GM21619 (cell line): ENCODE results near the gene SLC25A43.
"Not testable (repeated sequence)": the region's sequence is repeated elsewhere in the genome, so short reads cannot be mapped to it uniquely, and the experiment has no call there.

Experiments used
- ATAC-seq: cut with Tn5 transposase; IDR thresholded peaks from one replicate; pipeline ENCODE4 v1.9.1; 2021; ENCODE audit not compliant: unreplicated experiment

SLC25A43 gene

DNA sequence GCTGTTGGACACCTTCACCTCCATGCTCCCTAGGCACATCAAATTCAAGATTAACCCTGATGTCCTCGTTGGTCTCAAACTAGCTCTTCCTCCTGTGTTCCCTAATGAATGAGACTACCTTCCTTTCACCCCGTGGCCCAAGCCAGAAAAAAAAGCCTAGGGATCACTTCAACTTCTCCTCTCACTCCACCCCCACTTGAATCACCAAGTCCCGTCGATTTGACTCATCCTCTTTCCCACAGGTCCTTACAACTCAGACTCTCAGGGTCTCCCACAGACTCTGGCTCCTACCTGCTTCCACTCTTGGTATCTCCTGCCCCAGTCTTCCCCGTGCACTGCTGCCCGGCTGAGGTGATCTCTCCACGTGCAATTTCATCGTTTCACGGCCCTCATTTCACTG lies 8.5 kb downstream of the SLC25A43 start:
- ATAC-seq = no peak

DNA sequence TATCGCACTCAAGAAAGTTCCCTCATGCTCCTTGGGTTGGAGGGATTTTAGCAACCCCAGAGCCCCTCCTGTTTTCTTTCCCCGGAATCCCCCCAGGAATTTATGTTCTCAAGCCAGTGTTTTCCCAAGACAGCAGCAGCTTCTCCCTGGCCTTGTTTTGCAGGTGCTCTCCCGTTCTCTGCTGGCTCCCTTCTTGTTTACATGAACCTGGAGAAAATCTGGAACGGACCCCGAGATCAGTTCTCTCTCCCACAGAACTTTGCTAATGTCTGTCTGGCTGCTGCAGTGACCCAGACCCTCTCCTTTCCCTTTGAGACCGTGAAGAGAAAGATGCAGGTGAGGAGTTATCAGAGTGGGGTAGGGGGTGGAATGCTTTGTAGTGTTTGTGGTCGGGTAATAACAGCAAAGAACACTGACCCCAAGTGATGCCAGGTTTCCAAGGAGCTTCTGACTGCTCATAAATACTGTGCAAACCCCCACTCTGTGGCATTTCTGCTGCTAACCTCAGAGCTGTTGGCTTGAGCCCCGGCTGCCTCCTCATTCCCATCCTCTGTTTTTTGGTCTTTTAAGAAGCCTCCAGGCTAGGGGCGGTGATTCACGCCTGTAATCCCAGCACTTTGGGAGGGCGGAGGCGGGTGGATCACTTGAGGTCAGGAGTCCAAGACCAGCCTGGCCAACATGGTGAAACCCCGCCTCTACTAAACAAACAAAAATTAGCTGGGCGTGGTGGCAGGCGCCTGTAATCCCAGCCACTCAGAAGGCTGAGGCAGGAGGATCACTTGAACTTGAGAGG lies 11.1 kb downstream of the SLC25A43 start:
- ATAC-seq = no peak

DNA sequence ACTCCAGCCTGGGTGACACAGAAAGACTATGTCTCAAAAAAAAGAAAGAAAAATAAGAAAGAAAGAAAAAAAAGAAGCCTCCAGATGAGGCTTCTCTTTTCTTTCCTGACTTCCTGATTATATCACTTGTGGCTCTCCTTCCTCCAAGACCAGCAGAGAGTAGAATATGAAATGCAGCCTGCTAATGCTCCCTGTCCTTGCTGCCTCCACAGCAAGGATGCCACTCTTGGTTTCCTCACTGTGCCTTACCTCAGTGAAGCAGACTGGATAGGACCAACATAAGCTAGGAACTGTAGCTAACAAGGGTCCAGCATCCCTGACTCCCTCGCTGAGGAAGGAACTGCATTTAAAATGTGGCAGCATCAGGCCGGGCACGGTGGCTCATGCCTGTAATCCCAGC lies 11.7 kb downstream of the SLC25A43 start:
- no peak for ATAC-seq

DNA sequence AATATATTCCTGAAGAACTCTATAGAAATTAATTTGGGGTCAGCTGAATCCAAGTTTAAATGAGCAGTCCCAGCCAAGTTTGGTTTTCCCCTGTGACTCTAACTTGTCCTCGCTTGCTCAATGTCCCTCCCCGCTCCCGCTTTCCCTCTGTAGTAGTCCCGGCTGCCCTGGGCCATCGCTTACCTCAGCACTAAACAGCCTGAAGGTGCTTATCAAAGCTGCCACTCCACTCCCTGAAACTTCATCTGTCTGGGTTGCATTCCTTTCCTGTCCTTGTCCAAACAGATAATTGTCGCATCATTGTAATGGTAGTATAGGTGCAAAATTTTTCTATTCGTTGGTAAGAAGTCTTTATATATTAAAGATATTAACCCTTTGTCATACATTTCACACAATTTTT lies 12.8 kb downstream of the SLC25A43 start:
- ATAC-seq = no peak

DNA sequence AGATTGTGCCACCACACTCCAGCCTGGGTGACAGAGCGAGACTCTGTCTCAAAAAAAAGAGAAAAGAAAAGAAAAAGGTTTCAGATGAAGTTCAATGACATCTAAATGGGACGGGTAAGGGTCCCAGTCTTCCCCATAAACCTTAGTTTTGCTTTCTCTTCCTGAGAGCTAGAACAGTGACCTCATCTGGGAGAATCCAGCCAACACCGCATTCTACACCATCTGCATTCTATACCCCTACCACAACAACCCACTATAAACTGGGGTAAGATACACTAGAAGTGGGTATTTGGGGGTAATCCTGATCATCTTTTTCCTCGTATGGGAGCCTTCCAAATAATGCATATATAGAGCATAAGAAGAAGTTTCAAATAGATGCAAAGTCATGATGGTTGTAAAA lies 18.2 kb downstream of the SLC25A43 start:
- ATAC-seq = no peak

DNA sequence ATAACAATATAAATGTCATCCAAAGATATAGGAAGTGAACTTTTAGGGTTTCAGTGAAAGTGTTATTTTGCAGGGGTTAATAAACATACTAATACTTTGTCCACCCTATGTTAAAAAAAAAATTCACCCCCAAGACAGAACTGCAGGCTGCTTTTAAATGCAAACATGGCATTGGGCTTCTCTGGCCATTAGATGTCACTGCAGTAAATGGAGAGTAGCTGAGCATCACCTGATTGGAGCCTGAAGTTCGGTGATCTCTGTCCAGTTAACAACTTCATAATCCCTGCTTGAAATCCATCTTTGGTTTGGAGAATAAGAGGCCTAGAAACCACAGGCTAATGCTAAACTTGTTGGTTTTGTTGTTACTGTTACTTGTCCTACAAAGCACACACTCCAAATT lies 18.7 kb downstream of the SLC25A43 start:
- no peak for ATAC-seq

DNA sequence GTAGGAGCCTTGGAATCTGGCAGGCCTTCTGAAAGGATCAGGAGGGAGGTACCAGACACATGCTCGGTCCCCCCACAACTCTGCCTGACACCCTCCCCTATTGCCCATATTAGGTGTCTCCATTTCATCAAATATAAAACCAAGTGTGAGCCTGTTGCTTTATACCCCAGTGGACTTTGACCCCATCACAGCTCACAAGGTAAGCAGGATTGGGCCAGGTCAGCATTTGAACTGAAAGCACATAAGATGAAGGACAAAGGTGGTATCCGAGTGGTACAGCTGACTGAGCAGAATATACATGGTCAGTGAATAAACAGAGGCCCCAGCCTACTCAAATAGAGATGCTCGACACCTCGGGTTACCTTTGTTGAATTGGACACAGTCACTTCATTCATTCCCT lies 20.0 kb downstream of the SLC25A43 start:
- ATAC-seq = no peak

DNA sequence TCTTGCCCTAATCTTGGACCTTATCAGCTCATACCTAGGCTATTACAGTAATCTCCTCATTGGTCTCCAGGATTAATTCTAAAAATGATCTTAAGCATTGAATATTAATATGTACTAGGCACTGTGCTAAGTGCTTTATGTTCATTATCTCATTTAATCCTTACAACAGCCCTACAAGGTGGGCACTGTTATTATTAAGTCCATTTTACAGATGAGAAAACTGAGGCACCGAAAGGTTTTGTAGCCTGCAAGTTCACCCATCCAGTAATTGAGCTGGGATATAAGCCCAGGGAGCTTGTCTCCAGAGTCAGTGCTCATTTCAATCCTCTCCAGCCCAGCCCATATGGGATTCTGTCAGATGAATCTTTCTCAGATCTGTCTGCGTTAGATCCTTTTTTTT lies 20.8 kb downstream of the SLC25A43 start:
- ATAC-seq = no peak

DNA sequence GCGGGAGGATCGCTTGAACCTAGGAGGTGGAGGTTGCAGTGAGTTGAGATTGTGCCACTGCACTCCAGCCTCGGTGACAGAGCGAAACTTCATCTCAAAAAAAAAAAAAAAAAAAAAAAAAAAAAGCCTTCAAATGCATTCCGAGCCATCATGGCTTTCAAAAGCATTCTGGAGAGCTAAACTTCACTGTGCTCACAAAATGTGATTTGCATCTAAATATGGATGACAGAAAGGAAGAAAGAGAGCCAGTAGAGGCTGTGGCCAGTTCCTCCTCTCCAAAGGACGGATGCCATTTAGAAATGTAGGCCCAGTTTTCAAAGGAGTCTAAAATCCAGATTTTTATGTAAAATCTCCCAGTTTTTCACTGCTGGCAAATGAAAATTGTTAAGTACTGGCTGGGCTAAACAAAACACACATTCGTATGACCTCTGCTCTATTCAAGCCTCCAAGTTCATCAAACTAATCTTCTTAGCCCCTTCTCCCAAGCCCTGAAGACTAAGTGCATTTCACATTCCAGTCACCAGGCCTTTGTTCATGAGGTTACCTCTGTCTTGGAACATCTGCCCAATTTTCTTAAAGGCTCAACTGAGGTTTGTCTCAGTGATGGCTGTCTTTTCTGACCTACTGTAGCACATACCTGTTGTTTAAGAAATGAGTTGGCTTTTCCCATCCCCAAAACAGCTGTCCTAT lies 22.0 kb downstream of the SLC25A43 start:
- ATAC-seq = no peak

DNA sequence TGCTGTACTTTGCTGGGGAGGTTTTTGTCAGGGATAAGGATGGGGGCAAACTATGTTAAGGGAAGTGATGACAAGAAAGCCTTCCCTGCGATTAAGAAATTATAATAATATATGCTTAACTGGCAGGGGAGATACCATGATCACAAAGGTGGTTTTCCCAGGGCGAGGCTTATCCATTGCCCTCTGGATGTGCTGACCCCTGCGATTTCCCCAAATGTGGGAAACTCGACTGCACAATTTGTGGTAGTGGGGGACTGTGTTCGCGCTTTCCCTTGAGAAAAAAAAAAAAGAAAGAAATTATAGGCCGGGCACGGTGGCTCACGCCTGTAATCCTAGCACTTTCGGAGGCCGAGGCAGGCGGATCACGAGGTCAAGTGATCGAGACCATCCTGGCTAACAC lies 24.5 kb downstream of the SLC25A43 start:
- no peak for ATAC-seq

DNA sequence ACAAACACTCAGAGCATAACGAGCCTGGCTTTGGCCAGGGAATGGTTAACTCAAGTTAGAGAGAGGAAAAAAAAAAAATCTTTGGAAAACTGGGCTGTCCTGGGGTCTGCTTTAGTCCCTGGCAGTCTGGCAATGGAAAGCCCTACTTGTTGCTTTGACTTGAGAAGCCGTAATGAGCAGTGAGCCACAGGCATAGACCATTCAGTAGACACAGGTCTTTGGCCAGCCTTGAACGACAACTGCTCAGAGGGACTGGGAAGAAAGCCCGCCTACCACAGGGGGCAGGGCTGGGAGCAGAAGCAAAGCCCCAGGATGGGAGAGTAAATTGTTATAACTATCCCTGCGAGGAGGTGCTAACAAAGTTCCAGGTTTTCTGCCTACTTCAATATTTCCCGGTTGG lies 25.9 kb downstream of the SLC25A43 start:
- no peak for ATAC-seq

DNA sequence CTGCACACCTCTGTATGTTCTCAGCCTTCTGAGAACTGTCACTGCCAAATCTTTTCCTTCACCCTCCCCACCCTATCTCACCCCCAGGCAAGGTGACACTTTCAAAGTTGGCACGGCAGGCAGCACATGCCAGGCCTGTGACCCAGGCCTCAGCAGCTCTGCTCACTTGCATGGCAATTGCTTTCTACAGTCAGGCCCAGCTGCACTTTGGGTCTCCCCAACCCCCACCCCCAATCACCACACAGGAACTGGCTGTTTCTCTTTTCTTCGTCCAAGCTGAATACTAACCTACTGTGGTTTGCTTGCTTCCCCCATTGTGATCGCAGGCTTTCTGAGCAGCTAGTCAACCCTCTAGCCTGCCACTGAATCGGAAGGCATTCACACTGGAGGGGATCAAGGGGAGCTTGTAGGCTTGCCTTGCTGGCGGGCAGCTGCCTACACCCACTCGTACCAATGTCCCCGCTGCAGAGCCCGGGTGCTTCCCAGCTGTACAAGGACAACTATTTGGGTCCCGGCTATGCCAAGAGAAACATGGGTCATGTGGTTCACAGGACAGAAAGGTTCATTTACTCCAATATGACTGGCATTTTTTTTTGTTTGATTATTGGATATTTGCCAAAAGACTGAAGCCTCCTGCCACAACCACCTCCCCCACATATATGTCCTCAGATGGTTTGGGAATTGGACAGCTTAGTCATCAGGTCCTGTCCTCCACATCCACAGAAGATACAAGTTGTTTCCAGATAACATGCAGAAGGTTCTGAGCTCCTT lies 28.1 kb downstream of the SLC25A43 start:
- ATAC-seq = peak; percentile 85

DNA sequence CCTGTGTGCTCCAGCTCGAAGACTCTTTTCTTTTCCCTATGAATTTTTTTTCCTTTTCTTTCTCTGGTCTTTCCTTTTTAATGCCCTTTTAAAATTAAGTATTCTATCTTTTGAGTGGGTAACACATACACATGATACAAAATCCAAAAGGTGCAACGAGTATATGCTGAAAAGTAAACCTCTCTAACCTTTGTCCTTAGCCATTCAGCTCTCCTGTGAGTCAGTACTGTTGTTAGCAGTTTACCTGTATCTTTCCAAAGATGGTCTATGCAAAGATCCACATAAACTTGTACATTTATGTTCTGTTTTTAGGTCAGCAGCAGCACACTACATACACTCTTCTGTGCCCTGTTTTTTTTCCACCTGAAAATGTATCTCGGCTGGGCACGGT lies 28.7 kb downstream of the SLC25A43 start:
- no peak for ATAC-seq

DNA sequence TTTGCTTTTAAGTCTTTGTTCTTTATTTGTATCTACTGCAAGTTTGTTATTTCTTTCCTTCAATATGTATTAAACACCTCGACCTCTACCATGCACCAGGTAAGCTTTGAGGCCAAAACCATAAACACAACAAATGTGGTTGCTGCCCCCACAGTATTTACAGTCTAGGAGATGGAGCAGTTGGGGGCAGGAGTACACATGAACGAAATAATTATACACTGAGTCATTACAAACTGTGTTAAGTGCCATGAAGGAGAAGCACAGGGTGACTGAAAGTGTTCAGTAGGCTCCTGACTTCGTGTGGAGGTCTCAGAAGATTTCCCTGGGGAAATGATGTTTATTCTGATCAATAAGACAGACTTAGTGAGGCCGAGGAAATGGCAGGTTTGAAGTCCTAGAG lies 30.3 kb downstream of the SLC25A43 start:
- no peak for ATAC-seq

DNA sequence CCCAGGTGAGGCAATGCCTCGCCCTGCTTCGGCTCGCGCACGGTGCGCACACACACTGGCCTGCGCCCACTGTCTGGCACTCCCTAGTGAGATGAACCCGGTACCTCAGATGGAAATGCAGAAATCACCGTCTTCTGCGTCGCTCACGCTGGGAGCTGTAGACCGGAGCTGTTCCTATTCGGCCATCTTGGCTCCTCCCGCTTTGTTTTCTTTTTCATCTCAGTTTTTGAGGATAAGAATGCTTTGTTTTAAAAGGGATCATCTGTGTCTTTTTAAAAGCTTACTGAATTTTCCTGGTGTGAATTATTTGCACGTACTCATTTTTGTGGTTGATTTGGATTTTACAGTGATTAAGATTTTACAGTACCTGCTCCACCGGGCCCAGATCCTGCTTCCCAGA lies 42.2 kb downstream of the SLC25A43 start:
- not testable (repeated sequence) for ATAC-seq

DNA sequence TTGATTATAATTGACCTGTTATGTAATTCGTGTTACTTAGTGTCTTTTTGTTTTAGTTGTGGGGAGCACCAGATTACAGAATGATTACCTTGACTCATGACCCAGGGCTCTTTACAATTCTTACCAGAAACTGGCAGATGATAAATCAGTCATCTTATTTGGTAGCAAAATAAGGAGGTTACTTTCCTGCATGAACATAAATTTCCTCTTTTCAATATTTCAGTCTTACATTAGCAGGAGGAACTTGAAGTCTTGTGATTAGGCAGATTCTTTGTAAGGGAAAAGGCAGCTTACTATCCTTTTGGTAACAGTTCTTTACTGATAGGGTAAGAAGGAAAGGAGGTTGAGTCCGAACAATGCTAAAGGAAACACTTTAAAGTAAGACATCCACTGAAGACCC lies 43.1 kb downstream of the SLC25A43 start:
- ATAC-seq = no peak

DNA sequence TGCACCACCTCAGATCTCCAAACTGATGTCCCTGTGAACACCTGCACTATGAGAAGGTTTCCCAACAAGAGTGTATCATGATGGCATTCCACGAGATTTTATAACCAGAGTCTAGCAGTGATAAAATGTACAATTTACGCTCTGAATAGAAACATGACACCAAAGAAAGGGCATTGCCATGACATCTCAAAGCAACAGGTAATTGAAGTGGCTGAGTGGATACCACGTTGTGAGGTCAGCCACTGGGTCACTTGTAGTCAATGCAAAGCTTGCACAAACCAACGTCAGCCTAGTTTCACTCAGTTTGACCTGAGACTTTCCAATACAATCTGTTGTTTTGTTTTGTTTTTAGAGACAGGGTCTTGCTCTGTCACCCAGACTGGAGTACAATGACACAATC lies 54.1 kb downstream of the SLC25A43 start:
- no peak for ATAC-seq

DNA sequence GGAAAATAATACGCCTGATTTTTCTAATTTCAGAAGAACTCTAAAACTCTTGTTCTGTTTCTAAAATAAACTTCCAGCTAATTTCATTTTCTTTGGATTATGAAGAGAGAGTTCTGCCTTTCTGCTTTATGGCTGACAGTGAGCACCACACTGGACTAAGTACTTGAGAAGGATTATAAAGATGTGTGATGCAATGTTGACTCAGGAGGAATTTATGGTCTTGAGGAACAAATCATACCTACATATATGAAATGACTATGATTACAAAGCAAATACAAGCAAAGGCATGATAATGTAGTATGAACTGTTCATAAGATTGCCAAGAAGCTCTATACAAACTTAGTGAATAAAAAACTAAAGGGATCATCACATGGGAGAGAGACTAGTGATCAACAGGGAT lies 56.1 kb downstream of the SLC25A43 start:
- ATAC-seq = no peak

DNA sequence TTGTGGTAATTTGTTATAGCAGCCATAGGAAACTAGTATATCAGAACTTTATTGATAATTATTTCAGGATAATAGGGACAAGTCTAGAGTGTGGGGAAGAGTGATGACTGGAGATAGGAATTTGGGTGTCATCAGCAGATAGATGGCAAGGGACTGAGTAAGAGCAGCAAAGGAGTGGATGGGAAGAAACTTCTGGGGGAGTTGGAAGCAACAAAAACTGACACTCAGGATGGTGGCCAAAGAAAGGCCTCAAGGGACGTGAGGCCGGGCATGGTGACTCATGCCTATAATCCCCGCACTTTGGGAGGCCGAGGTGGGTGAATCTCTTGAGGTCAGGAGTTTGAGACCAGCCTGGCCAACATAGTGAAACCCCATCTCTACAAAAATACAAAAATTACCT lies 60.0 kb downstream of the SLC25A43 start:
- no peak for ATAC-seq

DNA sequence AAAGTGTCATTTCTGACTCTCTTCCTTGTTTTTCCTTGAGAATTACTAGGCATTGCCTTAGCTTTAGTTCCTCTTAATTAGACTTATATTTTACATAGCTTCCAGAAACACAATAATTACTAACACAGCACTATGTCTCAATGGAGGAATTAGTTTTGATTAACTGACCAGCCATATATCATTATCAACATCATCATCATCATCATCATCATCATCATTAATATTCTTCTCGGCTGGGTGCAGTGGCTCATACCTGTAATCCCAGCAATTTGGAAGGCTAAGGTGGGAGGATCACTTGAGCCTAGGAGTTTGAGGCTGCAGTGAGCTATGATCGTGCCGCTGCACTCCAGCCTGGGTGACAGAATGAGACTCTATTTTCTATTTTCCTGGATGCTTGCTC lies 66.4 kb downstream of the SLC25A43 start:
- no peak for ATAC-seq

DNA sequence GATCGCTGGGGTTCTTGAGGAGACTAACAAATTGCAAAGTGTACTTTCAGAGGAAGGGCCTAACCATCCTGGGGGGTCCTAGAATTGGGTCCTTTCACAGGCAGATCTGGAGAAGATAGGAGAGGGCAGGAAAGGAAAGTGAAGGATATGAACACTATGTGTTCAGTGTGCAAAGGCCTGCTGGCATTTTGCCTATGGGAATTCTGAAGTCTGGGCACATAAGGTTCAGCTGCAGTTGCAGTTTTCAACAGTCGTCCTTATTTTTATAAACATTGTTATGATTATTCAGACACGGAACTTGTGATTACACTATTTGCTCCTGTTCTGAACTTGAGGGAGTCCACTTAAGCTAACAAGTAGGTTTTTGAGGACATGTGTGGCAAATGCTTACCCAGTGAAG lies 67.8 kb downstream of the SLC25A43 start:
- ATAC-seq = no peak

DNA sequence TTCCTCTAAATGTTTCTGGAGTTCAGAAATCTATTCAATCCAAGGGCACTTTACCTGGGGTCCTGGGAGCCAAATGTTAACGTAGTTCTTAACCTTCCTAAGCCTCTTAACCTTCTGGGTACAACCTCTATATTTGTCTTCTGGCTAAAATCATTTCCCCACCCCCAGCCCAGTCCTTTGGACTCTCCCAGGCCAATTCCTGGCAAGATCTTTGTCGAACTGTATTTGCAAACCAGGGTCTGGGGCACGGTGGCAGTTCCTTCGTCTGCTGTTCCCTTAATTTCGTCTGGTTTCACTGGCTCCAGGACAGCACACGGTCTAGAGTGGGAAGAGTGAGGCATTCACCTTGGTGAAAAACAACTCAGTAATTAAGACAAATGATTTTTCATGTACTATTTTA lies 68.3 kb downstream of the SLC25A43 start:
- no peak for ATAC-seq
